SK-N-MC (cell line): Measurements from ENCODE around the gene PRMT3.

Experiments used
- EZH2 ChIP-seq: fragments of 200-600 bp; sonication (generic); IDR thresholded peaks from one replicate; pipeline ENCODE4 v1.6.1; 2017; ENCODE audit warnings: antibody characterized with exemption
- FOXP2 ChIP-seq: optimal IDR thresholded peaks from 2 replicates; pipeline ENCODE3; 2011; ENCODE audit warnings: mild to moderate bottlenecking, moderate library complexity; ENCODE audit not compliant: insufficient read depth; ENCODE audit errors: extremely low read length, control extremely low read depth

DNA sequence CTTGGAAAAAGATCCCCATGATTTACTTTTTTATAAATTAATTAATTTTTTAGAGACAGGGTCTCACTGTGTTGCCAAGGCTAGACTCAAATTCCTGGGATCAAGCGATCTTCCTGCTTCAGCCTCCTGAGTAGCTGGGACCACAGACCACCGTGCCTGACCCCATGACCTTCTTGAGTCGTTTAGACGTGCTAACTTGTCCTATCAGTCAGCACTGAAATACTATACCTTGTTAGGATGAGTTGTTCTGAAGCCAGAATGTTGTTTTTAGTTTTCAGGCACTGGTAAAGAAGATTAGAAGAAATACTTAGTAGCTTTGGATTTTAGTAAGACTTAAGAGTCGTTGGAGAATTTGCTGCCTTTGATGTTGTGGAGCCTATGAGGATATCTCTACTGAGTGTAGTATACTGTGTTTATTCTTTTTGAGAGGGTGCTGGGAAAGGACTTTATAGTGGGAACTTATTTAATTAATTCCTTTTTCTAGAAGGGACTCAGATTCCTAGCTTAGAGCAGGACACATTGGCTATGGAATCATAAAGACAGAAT lies 15.4 kb upstream of the PRMT3 start:
- TF ChIP-seq FOXP2, result no peak
- no peak for TF ChIP-seq EZH2
